GM19395 (cell line): ENCODE measurements around the gene GRIA4.
"Not testable (repeated sequence)": the region's sequence is repeated elsewhere in the genome, so short reads cannot be mapped to it uniquely, and the experiment has no call there.

ENCODE experiments used
- ATAC-seq: cut with Tn5 transposase; IDR thresholded peaks from one replicate; pipeline ENCODE4 v1.9.1; 2021; ENCODE audit warnings: mild to moderate bottlenecking, moderate library complexity; ENCODE audit not compliant: unreplicated experiment

GRIA4 gene

DNA sequence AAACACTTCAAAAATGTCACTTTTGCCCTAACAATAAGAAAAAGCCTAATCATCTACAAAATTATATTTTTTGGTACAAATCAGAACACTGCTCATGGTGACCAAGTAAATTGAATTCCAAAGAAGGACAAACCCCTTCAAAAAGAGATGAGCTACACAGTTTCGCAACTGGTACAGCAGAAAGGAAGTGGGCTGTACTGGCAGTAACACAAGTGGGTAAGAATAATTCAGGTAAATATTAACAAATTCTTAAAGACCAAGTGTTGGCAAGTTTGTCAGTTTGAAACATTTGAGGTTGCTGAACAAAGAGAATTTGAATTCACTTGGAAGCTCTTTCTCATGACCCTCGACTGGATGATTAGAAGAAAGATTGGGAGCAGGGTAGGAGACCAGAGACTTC is 376.7 kb downstream of the GRIA4 start:
- peak; percentile 57 for ATAC-seq

DNA sequence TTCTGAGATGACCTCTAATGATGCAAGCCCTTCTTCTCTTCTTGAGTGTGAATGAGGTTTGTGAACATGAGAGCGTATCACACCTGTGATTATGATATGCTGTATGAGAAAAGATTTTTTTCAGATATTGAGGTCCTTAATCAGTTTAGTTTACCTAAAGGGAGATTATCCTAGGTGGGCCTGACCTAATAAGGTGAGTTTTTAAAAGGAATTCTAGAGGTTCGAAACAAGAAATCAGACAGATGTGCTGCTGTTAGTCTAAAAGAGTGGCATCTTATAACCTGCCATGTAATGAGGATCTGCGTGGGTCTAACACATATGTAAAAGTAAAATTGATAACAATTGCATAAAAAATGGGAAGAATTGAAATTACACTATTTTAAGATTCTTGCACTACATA is 378.3 kb downstream of the GRIA4 start:
- ATAC-seq = no peak

DNA sequence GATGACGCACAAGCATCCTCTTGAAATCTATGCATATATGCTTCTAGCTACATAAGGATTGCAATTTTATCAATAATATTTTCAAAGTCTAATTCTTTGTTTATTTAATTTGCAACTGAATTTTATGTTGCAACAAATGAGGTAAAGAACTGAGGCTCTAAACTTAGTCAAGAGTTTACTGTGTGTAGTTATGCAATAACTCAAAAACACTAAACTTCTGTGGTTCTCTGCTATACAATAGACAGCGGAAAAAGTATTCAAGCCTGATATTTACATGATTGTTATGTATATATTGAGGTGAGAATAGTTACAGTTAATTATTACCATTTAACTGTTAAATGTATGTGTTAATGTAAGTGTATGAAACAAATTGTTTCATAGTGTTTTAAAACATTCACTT is 379.3 kb downstream of the GRIA4 start:
- no peak for ATAC-seq

DNA sequence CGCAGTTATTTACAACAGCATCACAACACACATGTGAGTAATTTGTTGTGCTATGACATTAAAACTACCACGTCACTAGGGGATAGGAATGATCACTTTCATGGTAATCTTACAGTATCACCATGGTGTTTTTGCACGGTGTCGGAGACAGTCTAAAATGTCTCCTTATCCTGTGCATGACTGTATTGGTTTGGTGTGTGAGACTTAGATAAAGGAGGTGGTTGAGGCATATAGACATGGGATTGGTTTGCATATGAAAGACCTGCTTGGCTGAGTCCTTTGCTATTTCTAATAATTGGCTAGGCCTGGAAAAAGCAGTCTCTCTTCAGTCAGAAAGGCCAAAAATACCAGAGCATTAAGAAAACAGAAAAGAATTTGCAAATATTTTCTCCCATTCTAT is 382.0 kb downstream of the GRIA4 start:
- ATAC-seq = no peak

DNA sequence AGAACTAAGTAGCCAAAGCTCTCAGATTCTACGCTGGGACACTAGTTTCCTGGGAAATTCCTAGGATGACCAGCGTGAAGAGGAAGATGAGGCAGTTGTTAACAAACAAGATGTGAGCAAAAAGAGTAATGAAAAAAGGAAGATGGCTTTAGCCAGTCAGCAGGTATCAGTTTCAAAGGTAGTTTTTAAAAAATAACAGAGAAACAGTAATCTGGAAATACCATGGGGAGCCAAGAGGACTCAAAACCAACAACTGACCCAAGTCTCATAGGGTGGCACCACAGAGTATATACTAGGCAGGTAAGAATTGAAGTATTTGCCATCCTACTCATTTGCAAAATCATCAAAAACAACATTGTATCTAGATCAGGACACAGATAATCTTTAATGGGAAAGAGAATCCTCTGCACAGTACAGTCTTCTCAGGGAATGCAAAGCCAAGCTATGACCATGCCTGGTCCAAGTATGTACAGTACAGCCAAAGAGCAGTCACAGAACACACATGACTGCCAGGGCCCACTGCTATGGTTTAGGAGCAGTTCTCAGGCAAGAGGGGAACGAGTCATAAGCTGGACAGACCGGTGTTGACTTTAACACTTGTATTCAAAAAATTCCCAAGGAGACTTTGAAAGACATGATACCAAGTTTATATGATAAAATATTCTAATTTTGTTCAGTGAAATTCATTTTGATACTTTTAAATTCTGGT is 391.6 kb downstream of the GRIA4 start:
- peak; percentile 55 for ATAC-seq

DNA sequence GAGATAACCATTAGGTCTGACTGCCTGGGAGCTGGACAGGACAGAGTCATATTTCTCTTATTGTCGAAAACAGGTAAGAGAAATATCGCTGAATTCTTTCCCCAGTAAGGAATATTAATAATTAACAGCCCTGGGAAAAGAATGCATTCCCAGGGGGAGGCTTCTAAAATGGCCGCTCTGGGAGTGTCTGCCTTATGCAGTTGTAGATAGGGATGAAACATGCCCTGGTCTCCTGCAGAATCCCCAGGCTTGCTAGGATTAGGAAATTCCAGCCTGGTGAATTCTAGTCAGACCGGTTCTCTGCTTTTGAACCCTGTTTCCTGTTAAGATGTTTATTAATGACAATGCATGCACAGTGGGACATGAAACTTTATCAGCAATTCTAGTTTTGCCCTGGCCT is 393.2 kb downstream of the GRIA4 start:
- ATAC-seq = not testable (repeated sequence)

DNA sequence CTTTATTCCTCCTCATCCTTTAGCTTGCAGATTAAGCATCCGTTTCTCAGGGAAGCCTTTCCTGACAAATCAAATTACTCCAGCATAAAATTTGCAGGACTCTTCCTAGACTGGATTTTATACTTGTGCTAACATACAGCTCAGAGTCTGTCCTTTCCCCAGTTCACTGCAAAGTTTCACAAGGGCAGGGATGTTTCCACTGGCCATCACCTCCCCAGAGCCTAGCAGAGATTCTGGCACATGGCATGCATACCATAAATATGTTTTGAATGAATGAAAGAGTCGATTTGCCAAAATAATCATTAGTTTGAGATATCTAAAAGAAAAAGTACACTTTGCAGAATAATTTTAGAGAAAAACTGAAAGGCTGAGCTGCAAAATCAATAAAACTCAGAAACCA is 401.6 kb downstream of the GRIA4 start:
- no peak for ATAC-seq

DNA sequence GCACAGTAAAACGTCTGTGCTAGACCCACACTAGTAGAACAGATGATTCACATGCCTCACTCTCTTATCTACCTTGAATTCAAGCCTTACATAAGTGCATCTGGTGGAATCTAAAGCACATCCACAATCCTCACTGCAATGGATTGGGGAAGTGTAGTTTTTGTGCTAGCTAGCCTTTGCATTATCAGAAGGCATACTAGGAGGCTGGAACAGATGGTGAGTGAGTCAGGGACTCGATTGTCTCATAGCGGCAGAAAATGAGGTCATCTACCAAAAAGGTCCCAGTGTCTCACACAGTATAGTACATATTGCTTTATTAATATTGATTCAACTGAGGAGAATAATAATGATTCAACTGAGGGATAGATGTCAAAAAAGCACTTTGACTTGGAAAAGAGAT is 402.9 kb downstream of the GRIA4 start:
- no peak for ATAC-seq

DNA sequence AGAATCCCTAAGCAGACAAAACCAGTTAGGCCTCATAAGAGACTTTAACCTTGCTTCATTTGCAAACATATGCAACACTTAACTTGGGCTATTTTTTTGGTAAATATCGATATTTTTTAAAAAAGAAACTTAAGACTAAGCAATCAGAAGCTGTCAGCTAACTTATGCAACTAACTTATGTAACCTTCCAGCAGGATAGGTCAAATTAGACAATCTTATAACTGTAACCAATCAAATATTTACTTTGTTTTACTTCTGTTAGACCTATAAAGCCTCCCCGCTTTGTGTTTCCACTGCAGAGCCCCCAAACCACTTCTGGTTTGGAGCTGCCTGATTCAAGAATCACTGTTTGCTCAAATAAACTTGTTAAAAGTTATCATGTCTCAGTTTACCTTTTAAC is 404.2 kb downstream of the GRIA4 start:
- ATAC-seq = no peak

DNA sequence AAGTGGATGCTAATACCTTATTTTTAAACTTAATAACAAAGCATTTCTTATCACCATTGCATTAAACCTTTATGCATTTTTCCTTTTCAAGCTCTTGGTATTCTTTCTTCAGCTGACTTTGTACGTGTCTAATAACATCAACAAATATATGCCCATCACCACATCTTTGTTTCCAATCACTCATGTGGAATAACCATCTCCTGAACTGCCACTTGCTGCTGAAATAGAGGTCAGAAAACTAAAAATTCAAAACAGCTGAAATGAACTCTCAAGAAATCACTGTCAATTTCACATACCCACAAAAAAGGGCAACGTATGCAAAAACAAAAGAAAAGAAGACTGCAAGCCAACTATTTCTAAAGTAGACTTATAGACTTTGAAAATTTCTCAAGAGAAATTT is 404.7 kb downstream of the GRIA4 start:
- no peak for ATAC-seq

DNA sequence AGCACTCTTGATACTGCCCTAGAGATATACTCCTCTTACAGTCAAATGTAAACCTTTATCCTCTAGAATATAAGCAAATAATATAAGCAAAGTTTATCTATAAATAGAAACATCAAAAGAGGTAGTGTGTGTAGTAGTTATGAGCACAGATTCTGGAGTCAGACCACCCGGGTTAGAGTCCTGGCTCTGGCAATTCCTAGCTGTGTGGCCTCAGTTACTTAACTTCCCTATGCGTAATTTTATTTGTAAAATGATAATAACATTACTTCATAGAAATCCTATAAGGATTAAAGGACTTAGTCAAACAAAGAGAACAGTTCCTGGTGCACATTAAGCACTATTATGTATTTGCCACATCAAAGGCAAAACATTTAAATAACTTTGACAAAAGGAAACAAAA is 405.2 kb downstream of the GRIA4 start:
- ATAC-seq = no peak

DNA sequence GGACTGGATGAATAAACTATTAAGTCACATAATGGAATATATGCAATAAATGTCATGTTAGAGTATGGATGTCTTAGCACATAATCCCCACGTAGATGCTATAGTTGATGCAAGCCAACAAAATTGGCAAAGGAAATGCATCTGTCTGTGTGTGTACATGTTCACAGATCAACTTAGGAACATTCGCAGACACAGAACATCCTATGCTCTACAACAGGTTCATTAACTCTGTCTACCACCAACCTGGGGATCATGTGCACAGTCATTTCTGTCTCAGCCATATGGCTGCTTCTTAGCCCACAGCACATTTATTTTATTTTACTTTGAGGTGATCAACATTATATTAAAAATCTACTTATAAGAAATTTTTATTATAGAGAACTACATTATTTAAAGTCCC is 407.2 kb downstream of the GRIA4 start:
- ATAC-seq = no peak

DNA sequence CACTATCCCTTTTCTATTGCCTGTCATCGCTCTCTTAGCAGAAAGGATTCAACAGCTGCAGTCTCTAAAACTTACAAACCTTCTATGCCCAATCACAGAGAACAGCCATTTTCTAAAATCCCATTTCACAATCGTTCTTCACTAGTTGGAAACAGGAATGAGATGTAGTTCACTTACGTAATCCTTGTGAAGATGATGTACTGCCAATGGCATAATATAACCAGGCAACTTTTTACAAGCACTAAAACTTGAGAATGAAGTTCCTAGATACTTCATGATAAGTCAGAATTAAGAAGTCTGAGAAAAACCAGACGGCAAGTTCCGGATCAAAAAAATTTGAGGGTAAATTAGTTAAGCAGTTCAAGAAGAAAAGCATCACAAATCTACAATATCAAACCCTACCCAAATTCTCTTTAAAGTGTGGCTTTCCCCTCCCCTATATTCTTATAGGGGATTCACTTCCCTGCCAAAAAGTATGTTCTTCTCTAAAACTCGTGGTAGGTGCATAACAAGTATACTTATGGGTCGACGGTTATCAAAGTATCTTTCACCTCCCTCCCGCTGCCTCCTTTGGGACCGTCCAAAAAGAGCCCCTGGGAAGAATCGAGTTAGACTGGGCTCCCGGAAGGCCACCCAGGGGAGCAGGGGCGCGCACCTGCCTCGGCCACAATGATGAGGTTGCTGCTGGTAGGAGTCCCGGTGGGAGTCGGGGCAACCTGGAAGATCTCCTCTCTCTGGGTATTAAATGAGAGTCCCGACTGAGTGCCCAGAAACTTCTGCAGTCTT is 411.5 kb downstream of the GRIA4 start:
- ATAC-seq = peak; percentile 16

DNA sequence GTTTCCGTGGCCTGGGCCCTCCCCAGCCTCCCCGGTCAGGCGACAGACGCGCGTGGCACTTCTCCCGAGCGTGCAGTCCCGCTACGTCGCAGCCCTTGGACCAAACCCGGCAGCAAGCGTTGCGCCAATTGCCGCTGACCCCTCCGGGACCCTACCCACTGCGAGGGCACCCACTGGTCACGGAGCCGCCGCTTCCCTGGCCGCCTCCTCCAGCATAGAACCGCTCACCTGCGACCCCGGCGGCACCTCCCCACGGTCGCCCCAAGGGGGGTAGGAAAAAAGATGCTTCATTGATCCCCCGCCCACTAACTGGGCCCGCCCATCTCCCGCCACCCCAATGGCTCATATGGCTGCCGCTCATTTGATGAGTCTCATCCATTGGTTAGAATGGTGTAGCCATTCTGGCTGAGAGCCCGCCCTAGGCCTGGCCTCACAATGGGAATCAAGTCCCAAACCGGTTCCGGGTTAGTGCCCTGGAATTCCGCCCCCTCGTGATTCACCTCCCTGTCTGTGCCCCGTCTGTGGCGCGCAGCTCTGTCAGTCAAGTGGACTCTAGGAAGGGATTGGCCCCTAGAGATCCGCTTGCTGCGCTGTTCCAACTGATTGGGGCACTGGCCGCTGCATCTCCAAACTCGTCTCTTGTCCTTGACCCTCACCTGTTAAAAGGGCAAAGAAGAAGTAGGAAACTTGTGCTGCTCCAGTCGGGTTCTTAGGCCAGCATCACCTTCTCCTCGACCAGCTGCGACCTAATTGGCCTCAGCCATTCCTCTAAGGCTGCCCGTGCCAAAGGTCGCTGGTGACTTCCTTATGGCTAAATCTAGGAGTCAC is 412.3 kb downstream of the GRIA4 start, which contains the start of gene MSANTD4:
Gene MSANTD4 (minus strand): TSS at position 274 of the 828 bp plus-strand sequence. CDS start 11,323 bp downstream, outside the sequence.
- peak; percentile 98 for ATAC-seq

DNA sequence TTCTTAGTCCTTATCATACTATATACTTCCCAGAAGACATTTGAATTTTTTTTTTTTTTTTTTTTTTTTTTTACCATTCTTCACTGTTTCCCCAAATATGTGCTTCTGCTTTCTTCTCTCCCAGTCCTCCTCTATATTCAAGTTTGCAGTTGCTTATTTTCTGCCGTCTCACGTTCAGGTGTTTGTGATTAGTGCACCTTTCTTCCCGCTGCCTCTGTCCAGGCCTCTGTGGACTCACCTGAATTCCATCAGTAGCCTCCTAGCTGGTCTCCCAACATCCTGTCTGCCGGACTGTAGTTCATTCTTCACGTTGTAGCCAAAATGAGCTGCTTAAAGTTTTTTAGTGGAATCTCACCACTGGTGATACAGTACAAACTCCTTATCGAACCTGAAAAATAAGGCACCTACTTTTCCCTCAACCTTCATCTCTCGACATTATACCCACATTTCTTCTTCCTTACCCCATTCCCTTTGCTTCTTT is 413.0 kb downstream of the GRIA4 start:
- no peak for ATAC-seq

DNA sequence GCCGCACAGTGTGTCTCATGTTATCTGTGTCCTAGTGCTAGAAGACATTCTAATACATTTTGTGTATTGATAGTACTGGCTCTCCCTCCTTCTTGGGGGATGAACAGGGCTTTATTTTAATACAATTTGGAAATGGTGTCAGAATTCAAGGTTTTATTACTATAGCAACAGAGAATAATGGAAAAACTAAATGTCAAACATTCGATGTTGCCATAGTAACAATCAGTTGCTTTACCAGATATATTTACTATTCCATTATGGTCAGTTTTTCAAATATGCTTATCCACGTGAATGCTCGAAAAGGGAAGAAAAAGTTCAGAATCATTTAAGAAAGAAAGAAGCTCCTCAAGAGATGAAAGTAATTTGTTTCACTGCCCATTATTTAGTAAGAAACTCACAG is 420.7 kb downstream of the GRIA4 start:
- no peak for ATAC-seq

DNA sequence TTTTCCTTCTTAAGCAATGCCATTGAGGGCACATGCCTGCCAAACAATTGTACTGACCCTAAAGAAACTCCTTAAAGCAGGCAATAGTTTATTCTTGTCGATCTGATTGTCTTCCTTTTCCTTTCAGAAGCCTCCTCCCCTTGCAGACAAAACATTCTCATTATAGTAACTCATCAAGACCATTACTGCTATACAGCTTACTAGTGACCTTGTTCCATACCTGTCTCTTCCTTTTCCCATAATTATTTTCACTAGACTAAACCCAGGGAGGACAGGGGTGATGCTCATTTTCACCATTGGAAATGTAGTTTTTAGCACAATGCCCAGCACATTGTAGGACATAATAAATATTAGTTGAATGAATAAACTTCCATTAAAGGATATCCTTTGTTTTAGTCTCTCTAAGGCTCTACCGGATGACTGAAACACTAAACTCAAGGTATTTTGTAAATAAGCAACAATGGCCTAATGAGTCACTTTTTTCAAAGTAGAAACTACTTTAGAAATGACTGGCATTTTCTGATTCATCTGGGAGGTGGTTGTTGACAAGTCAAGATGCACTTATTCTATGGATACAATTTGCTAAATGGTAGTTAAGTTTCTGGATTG is 421.4 kb downstream of the GRIA4 start:
- ATAC-seq = peak; percentile 63
